ENCODE data around the gene DIPK1A. TPM values are rescaled to one million over a fixed set of nuclear protein-coding genes. Genes with fewer than 3 reads are reported as not detected.

DIPK1A gene
- polyA plus RNA-seq, 2 of the 4 experiments (the other 2 are of a cell fraction), result 12.4 to 21.1 TPM

- Histone ChIP-seq H3K4me2 (no peak overlapping the region), H3K4me1 (peaks cover 15% of the 10 kb centered on the region), H3K4me3 (no peak overlapping the region), H3K9me3 (no peaks in the 10 kb centered on the region), H3K27ac (no peak overlapping the region)
- 89% methylated on average over 1 of the region's 1 CpG for WGBS (ENCODE audit: missing lambda C conversion rate)
- FAIRE-seq, result no peak
- no peak for ATAC-seq
- ChIA-PET POLR2A (interaction anchor here (1.6 kb wide), 1 partner anchor 32 kb away, joined by 6 read pairs; the partner anchor contains the start of gene DIPK1A), CTCF (interaction anchor here (0.6 to 3.8 kb wide), 46 partner anchors 8 to 1059 kb away, joined by 3 to 76 read pairs (median 6); partner anchors contain the start of genes DIPK1A and RPL5)
- DNase-seq (ENCODE audit: low read depth in 1 of 2, low spot score in 1 of 2), result no peak
- TF ChIP-seq SMC3 (IDR thresholded peaks at IDR 0.05) (no peak), REST (IDR thresholded peaks at IDR 0.05) (no peak), BCL3 (IDR thresholded peaks at IDR 0.05) (no peak), HES2 (IDR thresholded peaks at IDR 0.05) (no peak), JUNB (IDR thresholded peaks at IDR 0.05) (no peak), EP300 (IDR thresholded peaks at IDR 0.05) (no peak), HDAC2 (IDR thresholded peaks at IDR 0.05) (no peak), MAX (IDR thresholded peaks at IDR 0.05) (no peak), HMGXB4 (CRISPR knock-in tag; IDR thresholded peaks at IDR 0.05; ENCODE audit: borderline replicate concordance) (no peak), EHF (CRISPR knock-in tag; IDR thresholded peaks at IDR 0.05) (no peak), HOXB5 (CRISPR knock-in tag; IDR thresholded peaks at IDR 0.05) (no peak), JUN (IDR thresholded peaks at IDR 0.05) (no peak), KDM5A (IDR thresholded peaks at IDR 0.05) (no peak), CTCF (IDR thresholded peaks at IDR 0.05) (no peak), SREBF2 (IDR thresholded peaks at IDR 0.05) (no peak)
Measured at GRCh38 chr1:92993581-92993980, 32.3 kb upstream of the DIPK1A start.

DNA sequence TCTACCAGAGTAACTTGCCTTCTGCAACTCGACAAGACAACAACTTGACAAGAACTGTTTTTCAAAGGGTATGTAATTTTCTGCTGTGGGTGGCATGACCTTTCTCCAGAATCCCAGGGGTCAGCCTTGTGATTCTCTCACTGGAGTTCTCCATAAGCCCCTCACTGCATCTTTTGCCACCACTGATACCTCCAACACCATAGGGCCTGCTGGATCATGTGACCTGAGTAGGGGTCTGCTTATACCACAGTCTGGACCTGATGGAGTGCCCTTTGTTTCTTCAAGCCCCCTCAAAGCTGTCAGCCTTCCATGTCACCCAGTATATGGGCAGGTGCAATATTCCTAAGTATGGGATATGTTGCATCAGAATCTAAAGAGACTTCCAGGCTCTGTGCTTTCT, 31.6 kb upstream of the DIPK1A start:
- ATAC-seq (no peak), FAIRE-seq (no peak), DNase-seq (ENCODE audit: low read depth in 1 of 2, low spot score in 1 of 2) (no peak)
- H3K4me3 ChIP-seq, result no peak overlapping the region
- no peaks in the 10 kb centered on the region for H3K9me3 ChIP-seq
- 72% methylated on average over 1 of the region's 1 CpG for WGBS (ENCODE audit: missing lambda C conversion rate)
- ChIA-PET CTCF (interaction anchor here (1.0 to 3.8 kb wide), 21 partner anchors 11 to 161 kb away, joined by 3 to 76 read pairs (median 7); partner anchors contain the start of genes DIPK1A and RPL5), POLR2A (no interaction called here)
- no peak overlapping the region for H3K4me2 ChIP-seq
- peaks cover 15% of the 10 kb centered on the region for H3K4me1 ChIP-seq
- H3K27ac ChIP-seq, result no peak overlapping the region
- TF ChIP-seq MYC (IDR thresholded peaks at IDR 0.05; ENCODE audit: borderline replicate concordance, low read length), result no peak
- no peak for TF ChIP-seq RCOR1 (IDR thresholded peaks at IDR 0.05; ENCODE audit: low read depth, low read length)
- no peak for TF ChIP-seq PHF8 (IDR thresholded peaks at IDR 0.05; ENCODE audit: borderline replicate concordance, low read depth)
- TF ChIP-seq BCL3 (IDR thresholded peaks at IDR 0.05), result no peak
- no peak for TF ChIP-seq NPAS2 (CRISPR knock-in tag; IDR thresholded peaks at IDR 0.05; ENCODE audit: borderline replicate concordance)
